ENCODE measurements around the gene PCDH1. TPM values are rescaled to one million over a fixed set of nuclear protein-coding genes. Genes with fewer than 3 reads are reported as not detected.

The PCDH1 gene
- total and polyA plus RNA-seq, 2 of the 13 experiments (the other 11 are each of a cell fraction or from before 2014, with no cell fraction given), result 0.11 to 0.83 TPM

- TF ChIP-seq, protein P1, sequence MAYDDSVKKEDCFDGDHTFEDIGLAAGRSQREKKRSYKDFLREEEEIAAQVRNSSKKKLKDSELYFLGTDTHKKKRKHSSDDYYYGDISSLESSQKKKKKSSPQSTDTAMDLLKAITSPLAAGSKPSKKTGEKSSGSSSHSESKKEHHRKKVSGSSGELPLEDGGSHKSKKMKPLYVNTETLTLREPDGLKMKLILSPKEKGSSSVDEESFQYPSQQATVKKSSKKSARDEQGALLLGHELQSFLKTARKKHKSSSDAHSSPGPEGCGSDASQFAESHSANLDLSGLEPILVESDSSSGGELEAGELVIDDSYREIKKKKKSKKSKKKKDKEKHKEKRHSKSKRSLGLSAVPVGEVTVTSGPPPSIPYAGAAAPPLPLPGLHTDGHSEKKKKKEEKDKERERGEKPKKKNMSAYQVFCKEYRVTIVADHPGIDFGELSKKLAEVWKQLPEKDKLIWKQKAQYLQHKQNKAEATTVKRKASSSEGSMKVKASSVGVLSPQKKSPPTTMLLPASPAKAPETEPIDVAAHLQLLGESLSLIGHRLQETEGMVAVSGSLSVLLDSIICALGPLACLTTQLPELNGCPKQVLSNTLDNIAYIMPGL (CRISPR knock-in tag; IDR thresholded peaks at IDR 0.05; ENCODE audit: borderline replicate concordance in 1 of 2, low read depth in 1 of 2), result peak in 1 of 2 experiments; percentile 33; a peak in 1 of 4 replicates
- TF ChIP-seq SALL1 (CRISPR knock-in tag; IDR thresholded peaks at IDR 0.05), result peak; percentile 41; the same call in 1 of the 2 replicates
- TF ChIP-seq SMYD3 (CRISPR knock-in tag; IDR thresholded peaks at IDR 0.05), result 0 out of 2 replicates have a peak, but pooled peaks have one; percentile 25
- TF ChIP-seq ZNF687 (CRISPR knock-in tag; IDR thresholded peaks at IDR 0.05), result peak; percentile 48
- peak; percentile 84; the same call in 1 of the 2 replicates for TF ChIP-seq MTA1 (CRISPR knock-in tag; IDR thresholded peaks at IDR 0.05; ENCODE audit: borderline replicate concordance)
- TF ChIP-seq, protein P2, sequence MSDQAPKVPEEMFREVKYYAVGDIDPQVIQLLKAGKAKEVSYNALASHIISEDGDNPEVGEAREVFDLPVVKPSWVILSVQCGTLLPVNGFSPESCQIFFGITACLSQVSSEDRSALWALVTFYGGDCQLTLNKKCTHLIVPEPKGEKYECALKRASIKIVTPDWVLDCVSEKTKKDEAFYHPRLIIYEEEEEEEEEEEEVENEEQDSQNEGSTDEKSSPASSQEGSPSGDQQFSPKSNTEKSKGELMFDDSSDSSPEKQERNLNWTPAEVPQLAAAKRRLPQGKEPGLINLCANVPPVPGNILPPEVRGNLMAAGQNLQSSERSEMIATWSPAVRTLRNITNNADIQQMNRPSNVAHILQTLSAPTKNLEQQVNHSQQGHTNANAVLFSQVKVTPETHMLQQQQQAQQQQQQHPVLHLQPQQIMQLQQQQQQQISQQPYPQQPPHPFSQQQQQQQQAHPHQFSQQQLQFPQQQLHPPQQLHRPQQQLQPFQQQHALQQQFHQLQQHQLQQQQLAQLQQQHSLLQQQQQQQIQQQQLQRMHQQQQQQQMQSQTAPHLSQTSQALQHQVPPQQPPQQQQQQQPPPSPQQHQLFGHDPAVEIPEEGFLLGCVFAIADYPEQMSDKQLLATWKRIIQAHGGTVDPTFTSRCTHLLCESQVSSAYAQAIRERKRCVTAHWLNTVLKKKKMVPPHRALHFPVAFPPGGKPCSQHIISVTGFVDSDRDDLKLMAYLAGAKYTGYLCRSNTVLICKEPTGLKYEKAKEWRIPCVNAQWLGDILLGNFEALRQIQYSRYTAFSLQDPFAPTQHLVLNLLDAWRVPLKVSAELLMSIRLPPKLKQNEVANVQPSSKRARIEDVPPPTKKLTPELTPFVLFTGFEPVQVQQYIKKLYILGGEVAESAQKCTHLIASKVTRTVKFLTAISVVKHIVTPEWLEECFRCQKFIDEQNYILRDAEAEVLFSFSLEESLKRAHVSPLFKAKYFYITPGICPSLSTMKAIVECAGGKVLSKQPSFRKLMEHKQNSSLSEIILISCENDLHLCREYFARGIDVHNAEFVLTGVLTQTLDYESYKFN (CRISPR knock-in tag; conservative IDR thresholded peaks at IDR 0.05), result peak; percentile 79
- TF ChIP-seq GFI1 (CRISPR knock-in tag; IDR thresholded peaks at IDR 0.05; ENCODE audit: borderline replicate concordance), result 0 out of 2 replicates have a peak, but pooled peaks have one; percentile 45
- TF ChIP-seq ZMYM2 (CRISPR knock-in tag; IDR thresholded peaks at IDR 0.05), result no peak
- peak; percentile 86 for TF ChIP-seq NR2C2 (CRISPR knock-in tag; IDR thresholded peaks at IDR 0.05; ENCODE audit: borderline replicate concordance)
- no peak for TF ChIP-seq ZNF543 (CRISPR knock-in tag; IDR thresholded peaks at IDR 0.05)
- TF ChIP-seq ZNF12 (CRISPR knock-in tag; IDR thresholded peaks at IDR 0.05), result no peak
- TF ChIP-seq CBX2 (IDR thresholded peaks at IDR 0.05; ENCODE audit: low read depth, low read length), result no peak
- 0 out of 2 replicates have a peak, but pooled peaks have one; percentile 68 for TF ChIP-seq CBX2 (CRISPR knock-in tag; IDR thresholded peaks at IDR 0.05; ENCODE audit: low read depth)
- peak; percentile 45; the same call in 1 of the 2 replicates for TF ChIP-seq SAP130 (CRISPR knock-in tag; IDR thresholded peaks at IDR 0.05; ENCODE audit: low read depth)
Observed at GRCh38 chr5:141874262-141874964, 3.8 kb downstream of the PCDH1 start (continued).
